Stimulated activated CD4-positive, alpha-beta T cell treated with anti-CD3 and anti-CD28 coated beads, Interleukin-2, amount 100 ng/mL, for 48 hours (primary cell): ENCODE measurements around the gene CXCR4.

Experiments used
- DNase-seq, 2 donors: peaks; one replicate each; pipeline ENCODE4 v3.0.0-alpha.2; 2020

Gene CXCR4

GRCh38 chr2:136069773-136070172, 48.2 kb downstream of the CXCR4 start:
- DNase-seq: no peak

GRCh38 chr2:136068581-136069227, 49.2 kb downstream of the CXCR4 start:
- DNase-seq: no peak

GRCh38 chr2:136067897-136068580, 49.9 kb downstream of the CXCR4 start:
- DNase-seq: no peak

GRCh38 chr2:136067459-136067858, 50.5 kb downstream of the CXCR4 start:
- DNase-seq: no peak

GRCh38 chr2:136065907-136066306, 52.0 kb downstream of the CXCR4 start:
- DNase-seq: no peak

- DNase-seq: no peak
Observed at GRCh38 chr2:136065384-136065783, 52.6 kb downstream of the CXCR4 start.
